Measurements from ENCODE around the gene RASSF6. TPM values are rescaled to one million over a fixed set of nuclear protein-coding genes. Genes with fewer than 3 reads are reported as not detected.

Gene RASSF6
- total RNA-seq, 1 experiment from 2014 or later, result 1.1 TPM

DNA sequence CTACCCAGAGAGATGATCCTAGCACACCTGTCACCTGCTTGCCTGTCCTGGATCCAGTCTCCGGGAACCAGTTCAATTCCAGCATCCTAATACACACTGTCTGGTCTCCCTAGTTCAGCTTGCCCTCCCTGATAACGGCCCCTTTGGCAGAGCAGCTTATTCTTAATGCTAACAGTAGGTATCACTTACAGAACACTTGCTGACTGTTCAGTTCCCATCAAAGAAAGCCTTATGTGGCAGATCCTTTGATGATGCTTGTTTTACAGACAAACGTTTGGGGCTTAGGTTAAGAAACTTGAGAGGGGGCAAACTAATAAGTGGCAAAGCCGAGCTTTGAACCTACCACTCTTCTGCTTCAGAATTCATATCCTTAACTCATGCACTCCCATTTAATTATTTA lies 890 bp downstream of the RASSF6 start:
- no peak overlapping the region for H2AFZ ChIP-seq (ENCODE audit: low read length)
- no peak overlapping the region for H3K4me3 ChIP-seq (ENCODE audit: low read length)
- no peaks in the 10 kb centered on the region for H3K79me2 ChIP-seq (ENCODE audit: low read length)
- DNase-seq (no peak), ATAC-seq (no peak)
- intact Hi-C loops (cut with micrococcal nuclease), result no loop called here
- H4K20me1 ChIP-seq (ENCODE audit: low read length), result no peaks in the 10 kb centered on the region
- H3K36me3 ChIP-seq (ENCODE audit: low read depth, low read length), result no peaks in the 10 kb centered on the region
- peak overlapping the region; percentile 82 for H3K4me2 ChIP-seq (ENCODE audit: low read length)
- BruUV-seq (replicated peaks), result no TSS peak
- POLR2A ChIA-PET (ENCODE audit: unreplicated experiment), result no interaction called here
- H3F3A ChIP-seq (ENCODE audit: low read length, unreplicated experiment), result no peaks in the 10 kb centered on the region
- no peaks in the 10 kb centered on the region for H3K27me3 ChIP-seq (ENCODE audit: low read length)
- peaks cover 12% of the 10 kb centered on the region for H3K4me1 ChIP-seq (ENCODE audit: insufficient read depth, low read length)
- no peak overlapping the region for H3K27ac ChIP-seq (ENCODE audit: low read length)
- TF ChIP-seq, protein P1, sequence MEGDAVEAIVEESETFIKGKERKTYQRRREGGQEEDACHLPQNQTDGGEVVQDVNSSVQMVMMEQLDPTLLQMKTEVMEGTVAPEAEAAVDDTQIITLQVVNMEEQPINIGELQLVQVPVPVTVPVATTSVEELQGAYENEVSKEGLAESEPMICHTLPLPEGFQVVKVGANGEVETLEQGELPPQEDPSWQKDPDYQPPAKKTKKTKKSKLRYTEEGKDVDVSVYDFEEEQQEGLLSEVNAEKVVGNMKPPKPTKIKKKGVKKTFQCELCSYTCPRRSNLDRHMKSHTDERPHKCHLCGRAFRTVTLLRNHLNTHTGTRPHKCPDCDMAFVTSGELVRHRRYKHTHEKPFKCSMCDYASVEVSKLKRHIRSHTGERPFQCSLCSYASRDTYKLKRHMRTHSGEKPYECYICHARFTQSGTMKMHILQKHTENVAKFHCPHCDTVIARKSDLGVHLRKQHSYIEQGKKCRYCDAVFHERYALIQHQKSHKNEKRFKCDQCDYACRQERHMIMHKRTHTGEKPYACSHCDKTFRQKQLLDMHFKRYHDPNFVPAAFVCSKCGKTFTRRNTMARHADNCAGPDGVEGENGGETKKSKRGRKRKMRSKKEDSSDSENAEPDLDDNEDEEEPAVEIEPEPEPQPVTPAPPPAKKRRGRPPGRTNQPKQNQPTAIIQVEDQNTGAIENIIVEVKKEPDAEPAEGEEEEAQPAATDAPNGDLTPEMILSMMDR (conservative IDR thresholded peaks at IDR 0.05; ENCODE audit: low read depth, low read length), result no peak
- TF ChIP-seq EZH2phosphoT487 (IDR thresholded peaks at IDR 0.05; ENCODE audit: borderline replicate concordance, low read length), result no peak
- no peak for TF ChIP-seq EZH2 (IDR thresholded peaks at IDR 0.05; ENCODE audit: low read length, unreplicated experiment)
- H3K9me2 ChIP-seq (replicated peaks; ENCODE audit: low read length), result no peaks in the 10 kb centered on the region
- no peak overlapping the region for H3K9ac ChIP-seq (ENCODE audit: low read length)
- no peaks in the 10 kb centered on the region for H3K9me3 ChIP-seq (ENCODE audit: low read length)
- CTCF ChIA-PET, result no interaction called here

DNA sequence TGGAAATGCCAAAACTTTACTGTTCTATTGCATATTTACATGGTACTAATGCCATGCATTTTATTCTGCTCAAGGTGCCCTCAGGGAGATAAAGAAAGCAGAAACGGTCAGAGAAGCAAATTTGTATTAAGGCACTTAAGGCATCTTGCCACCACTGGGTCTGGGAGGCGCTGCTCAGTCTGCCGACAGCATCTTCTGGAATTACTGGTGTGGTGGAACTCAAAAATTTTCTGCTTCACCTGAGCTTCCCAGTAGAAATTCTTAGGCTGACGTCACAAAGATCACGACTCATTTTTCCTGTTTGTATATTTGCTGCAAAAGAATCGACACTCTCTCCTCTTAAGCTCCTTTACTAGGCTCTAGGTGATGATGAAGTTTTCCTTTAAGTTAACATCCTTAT lies 3.0 kb downstream of the RASSF6 start:
- TF ChIP-seq, protein P1 (conservative IDR thresholded peaks at IDR 0.05; ENCODE audit: low read depth, low read length), result no peak
- no peak for TF ChIP-seq EZH2phosphoT487 (IDR thresholded peaks at IDR 0.05; ENCODE audit: borderline replicate concordance, low read length)
- no peak for TF ChIP-seq EZH2 (IDR thresholded peaks at IDR 0.05; ENCODE audit: low read length, unreplicated experiment)
- intact Hi-C loops (cut with micrococcal nuclease), result no loop called here
- POLR2A ChIA-PET (ENCODE audit: unreplicated experiment), result no interaction called here
- H3K9me2 ChIP-seq (replicated peaks; ENCODE audit: low read length), result no peaks in the 10 kb centered on the region; the same call in 1 of the 2 replicates
- no peaks in the 10 kb centered on the region for H3K36me3 ChIP-seq (ENCODE audit: low read depth, low read length)
- no peaks in the 10 kb centered on the region for H3K9me3 ChIP-seq (ENCODE audit: low read length)
- DNase-seq (peak; percentile 38), ATAC-seq (no peak)
- H3K79me2 ChIP-seq (ENCODE audit: low read length), result no peaks in the 10 kb centered on the region
- H3K4me3 ChIP-seq (ENCODE audit: low read length), result no peak overlapping the region
- H2AFZ ChIP-seq (ENCODE audit: low read length), result no peak overlapping the region
- H3K4me2 ChIP-seq (ENCODE audit: low read length), result 0 out of 2 replicates have a peak overlapping the region, but pooled peaks have one; percentile 4
- no peaks in the 10 kb centered on the region for H3F3A ChIP-seq (ENCODE audit: low read length, unreplicated experiment)
- no peak overlapping the region for H3K9ac ChIP-seq (ENCODE audit: low read length)
- CTCF ChIA-PET, result no interaction called here
- H3K27me3 ChIP-seq (ENCODE audit: low read length), result no peaks in the 10 kb centered on the region
- peaks cover 28% of the 10 kb centered on the region for H3K4me1 ChIP-seq (ENCODE audit: insufficient read depth, low read length)
- no peak overlapping the region for H3K27ac ChIP-seq (ENCODE audit: low read length)
- BruUV-seq (replicated peaks), result no TSS peak
- no peaks in the 10 kb centered on the region for H4K20me1 ChIP-seq (ENCODE audit: low read length)

DNA sequence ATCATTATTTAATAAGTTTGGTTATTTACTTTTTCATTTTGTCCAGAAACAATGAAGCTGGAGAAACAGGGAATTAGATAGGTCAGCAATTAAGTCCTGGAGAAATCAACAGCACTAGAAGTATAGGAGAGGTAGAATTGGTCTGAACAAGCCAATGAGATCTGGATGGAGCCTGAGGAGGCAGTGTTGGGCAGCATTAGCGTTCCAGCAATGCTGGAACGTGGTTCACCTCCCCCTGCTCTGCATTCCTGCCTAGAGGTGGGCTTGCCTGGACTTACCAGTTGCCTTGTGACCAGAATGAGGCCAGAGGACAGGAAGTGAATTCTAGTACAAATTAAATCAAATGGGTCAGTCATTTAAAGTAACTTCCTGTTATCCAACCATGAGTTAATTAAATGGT lies 4.6 kb downstream of the RASSF6 start:
- TF ChIP-seq EZH2phosphoT487 (IDR thresholded peaks at IDR 0.05; ENCODE audit: borderline replicate concordance, low read length) (no peak), EZH2 (IDR thresholded peaks at IDR 0.05; ENCODE audit: low read length, unreplicated experiment) (no peak)
- TF ChIP-seq, protein P1 (conservative IDR thresholded peaks at IDR 0.05; ENCODE audit: low read depth, low read length), result no peak
- no peaks in the 10 kb centered on the region for H3K27me3 ChIP-seq (ENCODE audit: low read length)
- BruUV-seq (replicated peaks), result no TSS peak
- CTCF ChIA-PET, result no interaction called here
- H3K4me3 ChIP-seq (ENCODE audit: low read length), result no peak overlapping the region
- ATAC-seq (no peak), DNase-seq (no peak)
- H3F3A ChIP-seq (ENCODE audit: low read length, unreplicated experiment), result no peaks in the 10 kb centered on the region
- no peaks in the 10 kb centered on the region for H3K36me3 ChIP-seq (ENCODE audit: low read depth, low read length)
- H3K9me3 ChIP-seq (ENCODE audit: low read length), result no peaks in the 10 kb centered on the region
- peaks cover 31% of the 10 kb centered on the region for H3K4me1 ChIP-seq (ENCODE audit: insufficient read depth, low read length)
- no peak overlapping the region for H2AFZ ChIP-seq (ENCODE audit: low read length)
- no peak overlapping the region for H3K27ac ChIP-seq (ENCODE audit: low read length)
- H3K79me2 ChIP-seq (ENCODE audit: low read length), result no peaks in the 10 kb centered on the region
- H3K9me2 ChIP-seq (replicated peaks; ENCODE audit: low read length), result no peaks in the 10 kb centered on the region; the same call in 1 of the 2 replicates
- H4K20me1 ChIP-seq (ENCODE audit: low read length), result no peaks in the 10 kb centered on the region
- no peak overlapping the region for H3K4me2 ChIP-seq (ENCODE audit: low read length)
- H3K9ac ChIP-seq (ENCODE audit: low read length), result no peak overlapping the region
- intact Hi-C loops (cut with micrococcal nuclease), result no loop called here
- POLR2A ChIA-PET (ENCODE audit: unreplicated experiment), result no interaction called here

Data from PC-3 (cell line).